AG09309 (cell line): ENCODE results near the gene TCF7.

Experiments
- DNase-seq: peaks from one replicate; pipeline ENCODE4 v3.0.0-alpha.2; 2010; ENCODE audit warnings: low read depth
- H3K4me3 ChIP-seq: 2 replicates; pipeline ENCODE4 v1.5.1; 2011; ENCODE audit warnings: mild to moderate bottlenecking, low read depth, low read length, moderate library complexity; ENCODE audit not compliant: control insufficient read depth
- TF ChIP-seq, protein P1 (sequence below): IDR thresholded peaks from 2 replicates; pipeline ENCODE4 v1.5.1; 2011; ENCODE audit warnings: mild to moderate bottlenecking, low read depth, low read length, inconsistent platforms; ENCODE audit not compliant: insufficient read depth, control insufficient read depth; ENCODE audit errors: missing control alignments

The TCF7 gene

DNA sequence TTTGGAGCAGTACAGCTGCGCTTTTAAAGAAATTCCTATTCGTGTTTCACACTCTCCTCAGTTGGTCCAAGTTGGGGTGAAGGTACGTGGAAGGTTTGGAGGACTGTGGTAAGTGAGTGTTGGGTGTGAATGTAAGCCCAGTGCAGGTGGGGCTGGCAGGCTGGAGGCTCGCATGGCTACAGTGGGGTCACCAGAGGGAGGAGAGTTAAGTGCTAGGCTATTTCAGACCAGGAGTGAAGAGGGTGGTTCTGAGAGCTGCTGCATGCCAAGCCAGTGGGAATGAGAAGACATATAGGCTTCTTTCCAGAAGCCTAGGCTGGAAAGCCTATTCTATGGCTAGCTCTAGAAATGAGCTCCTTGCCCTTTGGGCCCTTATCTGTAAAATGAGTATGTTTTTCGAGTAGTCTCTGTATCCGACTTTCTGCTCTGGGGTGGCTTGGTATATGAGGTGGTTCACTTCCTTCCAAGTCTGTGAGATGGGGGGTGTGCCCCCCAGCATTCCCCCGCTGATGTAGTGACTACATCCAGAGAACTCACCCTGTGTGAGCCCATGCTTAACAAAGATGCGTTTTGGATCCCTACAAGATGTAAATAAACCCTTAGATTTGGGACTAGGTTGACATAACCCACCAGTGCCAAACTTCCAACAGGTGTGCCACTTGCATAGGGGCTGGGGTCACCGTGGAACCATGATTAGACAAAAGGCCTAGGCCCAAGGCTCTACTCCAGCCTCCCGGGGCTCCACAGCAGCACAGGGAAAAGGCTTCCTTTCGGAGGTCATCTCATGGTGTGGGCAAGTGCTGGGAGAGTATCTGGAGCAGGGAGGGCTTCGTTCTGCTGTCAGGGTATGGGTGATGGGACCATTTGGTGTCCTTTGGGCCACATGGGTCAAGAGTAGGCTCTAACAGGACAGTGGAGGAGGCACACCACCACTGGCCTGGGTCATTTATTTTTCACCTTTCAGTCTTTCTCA is 2.6 kb downstream of the TCF7 start:
- no peak for DNase-seq
- H3K4me3 ChIP-seq, result no peak overlapping the region
- TF ChIP-seq, protein P1, sequence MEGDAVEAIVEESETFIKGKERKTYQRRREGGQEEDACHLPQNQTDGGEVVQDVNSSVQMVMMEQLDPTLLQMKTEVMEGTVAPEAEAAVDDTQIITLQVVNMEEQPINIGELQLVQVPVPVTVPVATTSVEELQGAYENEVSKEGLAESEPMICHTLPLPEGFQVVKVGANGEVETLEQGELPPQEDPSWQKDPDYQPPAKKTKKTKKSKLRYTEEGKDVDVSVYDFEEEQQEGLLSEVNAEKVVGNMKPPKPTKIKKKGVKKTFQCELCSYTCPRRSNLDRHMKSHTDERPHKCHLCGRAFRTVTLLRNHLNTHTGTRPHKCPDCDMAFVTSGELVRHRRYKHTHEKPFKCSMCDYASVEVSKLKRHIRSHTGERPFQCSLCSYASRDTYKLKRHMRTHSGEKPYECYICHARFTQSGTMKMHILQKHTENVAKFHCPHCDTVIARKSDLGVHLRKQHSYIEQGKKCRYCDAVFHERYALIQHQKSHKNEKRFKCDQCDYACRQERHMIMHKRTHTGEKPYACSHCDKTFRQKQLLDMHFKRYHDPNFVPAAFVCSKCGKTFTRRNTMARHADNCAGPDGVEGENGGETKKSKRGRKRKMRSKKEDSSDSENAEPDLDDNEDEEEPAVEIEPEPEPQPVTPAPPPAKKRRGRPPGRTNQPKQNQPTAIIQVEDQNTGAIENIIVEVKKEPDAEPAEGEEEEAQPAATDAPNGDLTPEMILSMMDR, result no peak

DNA sequence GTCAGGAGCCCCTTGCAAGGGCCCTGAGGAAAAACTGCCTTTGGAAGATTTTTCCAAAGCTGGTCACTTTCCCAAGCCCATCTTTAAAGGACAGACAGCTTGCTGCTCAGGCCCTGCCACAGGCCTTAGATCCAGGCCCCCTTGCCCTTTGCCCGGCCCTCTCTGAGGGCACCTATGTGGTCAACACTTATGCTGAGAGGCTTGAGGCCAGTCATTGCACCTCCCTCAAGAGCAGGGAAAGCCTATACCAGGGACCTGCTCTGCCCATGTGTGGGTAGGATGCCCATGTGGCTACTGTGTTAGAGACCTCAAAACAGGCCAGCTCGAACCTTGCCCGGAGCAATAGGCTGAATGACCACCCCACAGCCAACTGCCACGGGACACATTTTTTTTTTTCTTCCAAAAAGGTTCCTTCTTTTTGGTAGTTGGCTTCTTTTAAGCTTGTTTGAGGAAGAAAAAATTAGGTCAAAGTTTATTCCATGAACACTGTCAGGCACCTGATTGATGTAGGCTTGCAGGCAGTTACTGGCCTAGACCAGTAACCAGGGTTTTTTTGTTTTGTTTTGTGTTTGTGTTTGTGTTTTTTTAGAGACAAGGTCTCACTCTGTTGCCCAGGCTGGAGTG is 3.8 kb downstream of the TCF7 start:
- no peak overlapping the region for H3K4me3 ChIP-seq
- TF ChIP-seq, protein P1, result no peak
- DNase-seq, result no peak

DNA sequence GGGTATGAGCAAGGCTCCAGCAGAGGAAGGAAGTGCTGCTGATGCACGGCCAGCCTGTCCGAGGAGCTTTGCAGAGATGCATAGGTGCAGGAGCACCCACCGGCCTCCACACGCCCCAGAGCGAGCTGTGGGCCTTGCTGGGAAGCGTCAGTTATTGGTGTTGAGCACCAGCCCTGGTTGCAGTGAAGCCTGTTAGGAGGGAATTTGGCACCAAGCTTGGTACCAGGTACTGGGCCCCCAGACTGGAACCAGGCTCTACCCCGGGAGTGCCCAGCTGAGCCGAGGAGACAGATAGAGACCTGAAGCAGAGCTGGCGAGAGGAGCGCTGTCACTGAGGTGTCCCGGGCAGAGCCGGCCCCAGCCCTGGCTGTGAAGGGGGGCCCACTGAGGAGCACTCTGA is 5.2 kb downstream of the TCF7 start:
- no peak overlapping the region for H3K4me3 ChIP-seq
- no peak for DNase-seq
- TF ChIP-seq, protein P1, result no peak

DNA sequence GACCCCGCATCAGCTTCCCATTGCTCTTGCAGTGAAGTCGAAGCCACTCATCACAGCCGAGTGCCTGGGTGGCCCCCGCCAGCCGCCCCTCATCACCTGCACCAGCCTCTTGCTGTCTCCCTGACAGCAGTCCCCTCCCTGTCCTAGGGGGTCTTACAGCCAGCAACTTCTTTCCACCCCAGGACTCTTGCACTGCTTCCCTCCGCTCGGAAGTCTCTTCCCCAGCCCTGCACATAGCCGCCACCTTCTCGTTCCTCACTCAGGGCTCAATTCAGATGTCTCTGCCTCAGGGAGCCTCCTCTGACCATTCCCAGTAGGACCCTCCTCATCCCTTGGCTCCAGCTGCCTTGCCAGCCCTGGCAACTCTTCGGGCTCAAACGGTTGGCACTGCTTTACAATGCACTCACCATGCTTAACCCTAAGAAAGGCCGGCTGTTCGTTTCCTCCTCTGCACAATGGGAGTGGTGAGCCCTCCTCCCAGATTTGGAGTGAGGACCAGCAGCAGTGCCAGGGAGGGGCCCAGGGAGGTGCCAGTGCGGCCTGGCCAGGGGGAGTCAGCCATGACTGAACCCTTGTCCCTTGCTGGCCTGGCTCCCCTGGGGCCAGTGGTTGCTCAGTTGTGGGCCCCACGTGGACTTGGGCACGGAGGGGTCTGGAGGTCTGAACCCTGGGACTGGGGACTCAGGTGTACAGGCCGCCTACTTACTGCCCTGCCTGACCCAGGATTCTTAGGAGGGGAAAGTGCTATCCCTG is 6.1 kb downstream of the TCF7 start:
- no peak for DNase-seq
- H3K4me3 ChIP-seq, result no peak overlapping the region
- TF ChIP-seq, protein P1, result no peak

DNA sequence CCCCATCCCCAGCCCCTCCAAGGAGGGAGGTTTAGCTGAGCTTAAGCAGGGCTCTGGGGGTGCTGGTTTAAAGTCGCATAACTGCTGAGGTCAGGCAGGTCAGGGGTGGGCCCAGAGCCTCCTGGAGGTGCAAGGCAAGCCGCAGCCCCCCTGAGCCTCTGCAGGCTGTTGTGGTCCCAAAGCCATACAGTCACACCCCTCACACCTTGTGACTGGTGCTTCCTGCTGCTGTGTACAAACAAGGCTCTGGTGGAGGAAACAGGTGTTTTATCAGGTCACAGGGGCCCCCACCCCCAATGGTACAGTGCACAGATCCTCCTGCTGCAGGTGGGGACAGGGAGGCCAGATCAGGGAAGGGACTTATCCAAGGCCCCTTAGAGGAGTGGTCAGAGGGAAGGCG is 8.0 kb downstream of the TCF7 start:
- TF ChIP-seq, protein P1, result no peak
- no peak for DNase-seq

DNA sequence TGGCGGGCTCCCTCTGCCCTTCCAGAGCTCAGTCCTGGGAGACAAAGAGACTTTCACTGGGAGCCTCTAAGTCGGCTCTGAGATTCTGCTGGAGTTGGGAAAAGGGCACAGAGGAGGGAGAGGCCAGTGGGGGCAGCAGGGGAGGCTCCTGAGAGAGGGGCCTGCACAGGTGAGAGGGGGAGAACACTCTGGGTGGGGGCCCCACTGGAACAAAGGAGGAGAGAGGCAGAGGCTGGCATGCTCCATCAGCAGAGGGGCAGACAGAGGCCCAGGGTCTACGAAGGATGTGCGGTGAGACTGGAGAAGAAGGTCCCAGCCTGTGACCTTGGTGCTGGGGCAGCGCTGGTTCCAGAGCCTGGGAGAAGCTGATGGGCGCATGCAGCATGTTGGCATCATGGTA is 8.9 kb downstream of the TCF7 start:
- H3K4me3 ChIP-seq, result no peak overlapping the region
- no peak for DNase-seq
- TF ChIP-seq, protein P1, result no peak

More for the DNA sequence above, 8.0 kb downstream of the TCF7 start:
- no peak overlapping the region for H3K4me3 ChIP-seq
